Endodermal cell (in vitro differentiated cells): ENCODE results near the gene PTPRH. TPM values are rescaled to one million over a fixed set of nuclear protein-coding genes. Genes with fewer than 3 reads are reported as not detected.

Experiments
- DNase-seq: peaks from one replicate; pipeline ENCODE4 v3.0.0-alpha.2; 2017
- H3K27ac ChIP-seq: 2 replicates; pipeline ENCODE4 v1.5.1; 2013; ENCODE audit warnings: mild to moderate bottlenecking, low read depth, low read length, moderate library complexity
- H3K27me3 ChIP-seq: 2 replicates; pipeline ENCODE4 v1.6.1; 2013; ENCODE audit warnings: mild to moderate bottlenecking, low read length, moderate library complexity; ENCODE audit not compliant: insufficient read depth, control insufficient read depth, poor library complexity, severe bottlenecking
- H3K36me3 ChIP-seq: 2 replicates; pipeline ENCODE4 v1.7.0; 2013; ENCODE audit warnings: mild to moderate bottlenecking, low read length, moderate library complexity; ENCODE audit not compliant: control insufficient read depth, insufficient read depth
- H3K4me1 ChIP-seq: one replicate; pipeline ENCODE4 v1.7.0; 2013; ENCODE audit warnings: low read length; ENCODE audit not compliant: control insufficient read depth, insufficient read depth
- H3K4me3 ChIP-seq: 2 replicates; pipeline ENCODE4 v1.5.1; 2013; ENCODE audit warnings: mild to moderate bottlenecking, low read length, moderate library complexity
- H3K9ac ChIP-seq: 2 replicates; pipeline ENCODE4 v1.6.1; 2013; ENCODE audit warnings: mild to moderate bottlenecking, low read length, moderate library complexity; ENCODE audit not compliant: poor library complexity, severe bottlenecking; ENCODE audit errors: extremely low read depth
- H3K9me3 ChIP-seq: 2 replicates; pipeline ENCODE4 v1.6.1; 2013; ENCODE audit warnings: mild to moderate bottlenecking, low read length, moderate library complexity; ENCODE audit not compliant: control insufficient read depth
- H3K27ac Mint-ChIP-seq: 2 replicates; pipeline ENCODE4 v1.8.0; 2020; ENCODE audit warnings: mixed read lengths
- H3K27me3 Mint-ChIP-seq: 2 replicates; pipeline ENCODE4 v1.8.0; 2021; ENCODE audit warnings: mild to moderate bottlenecking, mixed read lengths; ENCODE audit not compliant: insufficient read depth
- H3K36me3 Mint-ChIP-seq: 2 replicates; pipeline ENCODE4 v1.8.0; 2020; ENCODE audit warnings: low read depth, mixed read lengths
- H3K4me1 Mint-ChIP-seq: 2 replicates; pipeline ENCODE4 v1.8.0; 2020; ENCODE audit warnings: mixed read lengths
- H3K4me3 Mint-ChIP-seq: 2 replicates; pipeline ENCODE4 v1.8.0; 2020; ENCODE audit warnings: mild to moderate bottlenecking, moderate library complexity, mixed read lengths
- H3K9me3 Mint-ChIP-seq: 2 replicates; pipeline ENCODE4 v1.8.0; 2020; ENCODE audit warnings: mild to moderate bottlenecking, mixed read lengths
- WGBS, 2 experiments: methylation state at CpG; one replicate each; pipeline versions ENCODE4 v1.1.5 to v1.1.7; 2013; ENCODE audit warnings: missing lambda C conversion rate in 2 of 2, mixed read lengths in 1 of 2; ENCODE audit not compliant: insufficient coverage in 1 of 2, insufficient read length in 1 of 2; 5-methylcytosine and 5-hydroxymethylcytosine counted together
- total RNA-seq, 2 donors: library from RNA; stranded (reverse); fragmentation: NEBNext Ultra II Directional in 1 of 2; extraction: Animal tissue kit (Norgen Biotek cat#: 25700) in 1 of 2; gene quantifications; 2 replicates in 1 of 2; 3 replicates in 1 of 2; pipeline ENCODE4 v1.2.1, GENCODE V29; 2021
- TF ChIP-seq, protein P1 (sequence below): fragments of 200-600 bp; sonication (generic); conservative IDR thresholded peaks from 2 replicates; pipeline ENCODE4 v1.5.0; 2021; ENCODE audit warnings: antibody characterized with exemption, mild to moderate bottlenecking

Gene PTPRH
- total RNA-seq, 2 donors from 2014 or later, result not detected

GRCh38 chr19:55175117-55175867 is 34.0 kb downstream of the PTPRH start:
- peaks cover 98% of the 10 kb centered on the region for H3K27me3 Mint-ChIP-seq
- no peak overlapping the region for H3K4me3 Mint-ChIP-seq
- no peaks in the 10 kb centered on the region for H3K9me3 Mint-ChIP-seq
- 89 to 95% methylated on average over 36 to 43 of the region's 43 CpGs for WGBS, 2 experiments
- no peak overlapping the region for H3K27ac ChIP-seq
- peaks cover 81% of the 10 kb centered on the region for H3K27me3 ChIP-seq
- H3K9me3 ChIP-seq, result no peaks in the 10 kb centered on the region
- H3K36me3 Mint-ChIP-seq, result no peaks in the 10 kb centered on the region
- peaks cover 3% of the 10 kb centered on the region for H3K4me1 Mint-ChIP-seq
- no peak overlapping the region for H3K9ac ChIP-seq
- TF ChIP-seq, protein P1, sequence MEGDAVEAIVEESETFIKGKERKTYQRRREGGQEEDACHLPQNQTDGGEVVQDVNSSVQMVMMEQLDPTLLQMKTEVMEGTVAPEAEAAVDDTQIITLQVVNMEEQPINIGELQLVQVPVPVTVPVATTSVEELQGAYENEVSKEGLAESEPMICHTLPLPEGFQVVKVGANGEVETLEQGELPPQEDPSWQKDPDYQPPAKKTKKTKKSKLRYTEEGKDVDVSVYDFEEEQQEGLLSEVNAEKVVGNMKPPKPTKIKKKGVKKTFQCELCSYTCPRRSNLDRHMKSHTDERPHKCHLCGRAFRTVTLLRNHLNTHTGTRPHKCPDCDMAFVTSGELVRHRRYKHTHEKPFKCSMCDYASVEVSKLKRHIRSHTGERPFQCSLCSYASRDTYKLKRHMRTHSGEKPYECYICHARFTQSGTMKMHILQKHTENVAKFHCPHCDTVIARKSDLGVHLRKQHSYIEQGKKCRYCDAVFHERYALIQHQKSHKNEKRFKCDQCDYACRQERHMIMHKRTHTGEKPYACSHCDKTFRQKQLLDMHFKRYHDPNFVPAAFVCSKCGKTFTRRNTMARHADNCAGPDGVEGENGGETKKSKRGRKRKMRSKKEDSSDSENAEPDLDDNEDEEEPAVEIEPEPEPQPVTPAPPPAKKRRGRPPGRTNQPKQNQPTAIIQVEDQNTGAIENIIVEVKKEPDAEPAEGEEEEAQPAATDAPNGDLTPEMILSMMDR, result no peak
- H3K4me3 ChIP-seq, result no peak overlapping the region
- no peaks in the 10 kb centered on the region for H3K36me3 ChIP-seq
- peak; percentile 70 for DNase-seq
- H3K27ac Mint-ChIP-seq, result no peak overlapping the region
- H3K4me1 ChIP-seq, result no peaks in the 10 kb centered on the region

DNA sequence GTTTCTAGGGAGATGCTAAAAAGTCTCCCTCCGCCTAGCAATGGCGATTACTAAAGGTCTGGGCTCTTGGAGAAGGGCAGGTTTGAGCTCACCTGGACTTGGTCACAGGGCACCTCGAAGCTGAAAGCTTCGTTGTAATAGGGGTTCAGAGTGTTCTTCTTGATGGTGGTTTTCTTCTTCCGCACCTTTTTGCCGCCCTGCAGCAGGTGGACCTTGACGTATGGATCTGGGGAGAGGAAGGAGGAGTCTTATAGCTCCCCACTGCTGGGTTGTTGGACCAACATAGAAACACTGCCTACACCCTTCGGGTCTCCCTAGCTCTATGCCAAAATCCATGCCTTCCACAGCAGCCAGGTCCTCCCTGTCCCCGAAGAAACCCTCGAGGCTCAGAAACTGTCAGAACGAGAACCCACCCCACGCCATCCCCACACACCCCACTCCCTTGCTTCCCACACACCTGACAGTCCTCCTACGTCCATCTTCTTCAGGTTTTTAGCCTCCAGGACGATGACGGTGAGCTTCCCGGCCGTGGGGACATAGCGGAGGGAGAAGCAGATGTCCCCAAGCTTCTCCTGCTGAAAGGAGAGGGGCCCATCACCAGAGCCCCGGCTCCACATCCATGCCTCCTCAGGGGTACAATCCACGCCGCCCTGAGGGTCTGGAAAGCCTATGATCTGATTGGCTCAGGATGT is 34.7 kb downstream of the PTPRH start:
- H3K27me3 ChIP-seq, result peaks cover 78% of the 10 kb centered on the region
- TF ChIP-seq, protein P1, result no peak
- Mint-ChIP-seq H3K27me3 (peaks cover 97% of the 10 kb centered on the region), H3K4me1 (peaks cover under 1% of the 10 kb centered on the region), H3K9me3 (no peaks in the 10 kb centered on the region), H3K4me3 (peak overlapping the region; percentile 55), H3K36me3 (no peaks in the 10 kb centered on the region), H3K27ac (no peak overlapping the region)
- WGBS, 2 experiments, result 84 to 92% methylated on average over 9 to 21 of the region's 21 CpGs
- H3K9ac ChIP-seq, result no peak overlapping the region
- no peaks in the 10 kb centered on the region for H3K4me1 ChIP-seq
- DNase-seq, result no peak
- H3K27ac ChIP-seq, result no peak overlapping the region
- no peaks in the 10 kb centered on the region for H3K36me3 ChIP-seq
- H3K4me3 ChIP-seq, result peak overlapping the region; percentile 81
- no peaks in the 10 kb centered on the region for H3K9me3 ChIP-seq

- TF ChIP-seq, protein P1, result peak; percentile 33
- no peaks in the 10 kb centered on the region for H3K36me3 ChIP-seq
- Mint-ChIP-seq H3K9me3 (no peaks in the 10 kb centered on the region), H3K27ac (no peak overlapping the region), H3K4me3 (peak overlapping the region; percentile 55), H3K36me3 (no peaks in the 10 kb centered on the region), H3K4me1 (no peaks in the 10 kb centered on the region), H3K27me3 (peaks cover 99% of the 10 kb centered on the region)
- H3K27ac ChIP-seq, result no peak overlapping the region
- WGBS, 2 experiments, result 1% methylated on average over 20 to 37 of the region's 37 CpGs
- peak overlapping the region; percentile 81 for H3K4me3 ChIP-seq
- H3K9me3 ChIP-seq, result no peaks in the 10 kb centered on the region
- H3K9ac ChIP-seq, result no peak overlapping the region
- DNase-seq, result peak; percentile 97
- peaks cover 77% of the 10 kb centered on the region for H3K27me3 ChIP-seq
- no peaks in the 10 kb centered on the region for H3K4me1 ChIP-seq
These were observed 35.4 kb downstream of the PTPRH start for GRCh38 chr19:55173714-55174409.
